ENCODE data around the gene LDAH.

Gene LDAH

GRCh38 chr2:20757405-20758090 is 65.4 kb downstream of the LDAH start:
- no peaks in the 10 kb centered on the region for H3K27me3 ChIP-seq (ENCODE audit: control insufficient read depth in 5 of 5, insufficient read depth in 4 of 5, low read length in 5 of 5)
- peaks cover 0 to 11% (median 6%) of the 10 kb centered on the region in 5 donors for H3K36me3 ChIP-seq (ENCODE audit: control insufficient read depth in 5 of 5, insufficient read depth in 5 of 5, low read length in 5 of 5)
- no peak overlapping the region for H3K27ac ChIP-seq (ENCODE audit: low read depth, low read length)
- H3K9ac ChIP-seq (ENCODE audit: low read length in 5 of 5): no peak overlapping the region
- no peak overlapping the region for H3K4me3 ChIP-seq (ENCODE audit: low read depth in 1 of 5, low read length in 5 of 5)
- H3K9me3 ChIP-seq (ENCODE audit: control insufficient read depth in 5 of 5, low read length in 5 of 5): peaks cover 0 to 7% (median 2%) of the 10 kb centered on the region in 5 donors
- peaks cover 0 to 8% (median 0%) of the 10 kb centered on the region in 5 donors for H3K4me1 ChIP-seq (ENCODE audit: control insufficient read depth in 5 of 5, insufficient read depth in 5 of 5, low read length in 5 of 5)

GRCh38 chr2:20755132-20755800 is 67.6 kb downstream of the LDAH start:
- peaks cover 0 to 8% (median 4%) of the 10 kb centered on the region in 5 donors for H3K9me3 ChIP-seq (ENCODE audit: control insufficient read depth in 5 of 5, low read length in 5 of 5)
- H3K27me3 ChIP-seq (ENCODE audit: control insufficient read depth in 5 of 5, insufficient read depth in 4 of 5, low read length in 5 of 5): no peaks in the 10 kb centered on the region
- H3K36me3 ChIP-seq (ENCODE audit: control insufficient read depth in 5 of 5, insufficient read depth in 5 of 5, low read length in 5 of 5): peaks cover 0 to 19% (median 5%) of the 10 kb centered on the region in 5 donors
- H3K4me1 ChIP-seq (ENCODE audit: control insufficient read depth in 5 of 5, insufficient read depth in 5 of 5, low read length in 5 of 5): peaks cover 0 to 8% (median 0%) of the 10 kb centered on the region in 5 donors
- H3K27ac ChIP-seq (ENCODE audit: low read depth, low read length): no peak overlapping the region
- H3K4me3 ChIP-seq (ENCODE audit: low read depth in 1 of 5, low read length in 5 of 5): no peak overlapping the region
- H3K9ac ChIP-seq (ENCODE audit: low read length in 5 of 5): no peak overlapping the region

GRCh38 chr2:20752293-20752692 is 70.6 kb downstream of the LDAH start:
- H3K9ac ChIP-seq (ENCODE audit: low read length in 5 of 5): no peak overlapping the region
- no peak overlapping the region for H3K27ac ChIP-seq (ENCODE audit: low read depth, low read length)
- H3K4me1 ChIP-seq (ENCODE audit: control insufficient read depth in 5 of 5, insufficient read depth in 5 of 5, low read length in 5 of 5): peaks cover 0 to 8% (median 0%) of the 10 kb centered on the region in 5 donors
- H3K27me3 ChIP-seq (ENCODE audit: control insufficient read depth in 5 of 5, insufficient read depth in 4 of 5, low read length in 5 of 5): no peaks in the 10 kb centered on the region
- peaks cover 0 to 11% (median 3%) of the 10 kb centered on the region in 5 donors for H3K36me3 ChIP-seq (ENCODE audit: control insufficient read depth in 5 of 5, insufficient read depth in 5 of 5, low read length in 5 of 5)
- H3K9me3 ChIP-seq (ENCODE audit: control insufficient read depth in 5 of 5, low read length in 5 of 5): peaks cover 0 to 8% (median 3%) of the 10 kb centered on the region in 5 donors
- no peak overlapping the region for H3K4me3 ChIP-seq (ENCODE audit: low read depth in 1 of 5, low read length in 5 of 5)

- H3K36me3 ChIP-seq (ENCODE audit: control insufficient read depth in 5 of 5, insufficient read depth in 5 of 5, low read length in 5 of 5): peaks cover 0 to 5% (median 0%) of the 10 kb centered on the region in 5 donors
- H3K4me3 ChIP-seq (ENCODE audit: low read depth in 1 of 5, low read length in 5 of 5): no peak overlapping the region
- no peaks in the 10 kb centered on the region for H3K27me3 ChIP-seq (ENCODE audit: control insufficient read depth in 5 of 5, insufficient read depth in 4 of 5, low read length in 5 of 5)
- peaks cover 0 to 2% (median 0%) of the 10 kb centered on the region in 5 donors for H3K9me3 ChIP-seq (ENCODE audit: control insufficient read depth in 5 of 5, low read length in 5 of 5)
- no peak overlapping the region for H3K27ac ChIP-seq (ENCODE audit: low read depth, low read length)
- H3K9ac ChIP-seq (ENCODE audit: low read length in 5 of 5): no peak overlapping the region
- no peaks in the 10 kb centered on the region for H3K4me1 ChIP-seq (ENCODE audit: control insufficient read depth in 5 of 5, insufficient read depth in 5 of 5, low read length in 5 of 5)
These were observed 75.6 kb downstream of the LDAH start for GRCh38 chr2:20747317-20747716.

- Histone ChIP-seq H3K27ac (ENCODE audit: low read depth, low read length) (no peak overlapping the region), H3K9me3 (ENCODE audit: control insufficient read depth in 5 of 5, low read length in 5 of 5) (no peaks in the 10 kb centered on the region), H3K9ac (ENCODE audit: low read length in 5 of 5) (no peak overlapping the region), H3K27me3 (ENCODE audit: control insufficient read depth in 5 of 5, insufficient read depth in 4 of 5, low read length in 5 of 5) (no peaks in the 10 kb centered on the region), H3K4me1 (ENCODE audit: control insufficient read depth in 5 of 5, insufficient read depth in 5 of 5, low read length in 5 of 5) (no peaks in the 10 kb centered on the region), H3K4me3 (ENCODE audit: low read depth in 1 of 5, low read length in 5 of 5) (no peak overlapping the region), H3K36me3 (ENCODE audit: control insufficient read depth in 5 of 5, insufficient read depth in 5 of 5, low read length in 5 of 5) (peaks cover 0 to 4% (median 0%) of the 10 kb centered on the region in 5 donors)
These were observed 76.9 kb downstream of the LDAH start for GRCh38 chr2:20745924-20746555.

GRCh38 chr2:20744366-20745335 is 78.2 kb downstream of the LDAH start:
- Histone ChIP-seq H3K4me3 (ENCODE audit: low read depth in 1 of 5, low read length in 5 of 5) (no peak overlapping the region), H3K4me1 (ENCODE audit: control insufficient read depth in 5 of 5, insufficient read depth in 5 of 5, low read length in 5 of 5) (no peaks in the 10 kb centered on the region), H3K9ac (ENCODE audit: low read length in 5 of 5) (no peak overlapping the region), H3K36me3 (ENCODE audit: control insufficient read depth in 5 of 5, insufficient read depth in 5 of 5, low read length in 5 of 5) (no peaks in the 10 kb centered on the region), H3K27ac (ENCODE audit: low read depth, low read length) (no peak overlapping the region), H3K27me3 (ENCODE audit: control insufficient read depth in 5 of 5, insufficient read depth in 4 of 5, low read length in 5 of 5) (no peaks in the 10 kb centered on the region), H3K9me3 (ENCODE audit: control insufficient read depth in 5 of 5, low read length in 5 of 5) (no peaks in the 10 kb centered on the region)

- Histone ChIP-seq H3K9me3 (ENCODE audit: control insufficient read depth in 5 of 5, low read length in 5 of 5) (no peaks in the 10 kb centered on the region), H3K27ac (ENCODE audit: low read depth, low read length) (no peak overlapping the region), H3K36me3 (ENCODE audit: control insufficient read depth in 5 of 5, insufficient read depth in 5 of 5, low read length in 5 of 5) (peaks cover 0 to 4% (median 0%) of the 10 kb centered on the region in 5 donors), H3K27me3 (ENCODE audit: control insufficient read depth in 5 of 5, insufficient read depth in 4 of 5, low read length in 5 of 5) (no peaks in the 10 kb centered on the region), H3K4me1 (ENCODE audit: control insufficient read depth in 5 of 5, insufficient read depth in 5 of 5, low read length in 5 of 5) (peaks cover 0 to 16% (median 8%) of the 10 kb centered on the region in 5 donors), H3K9ac (ENCODE audit: low read length in 5 of 5) (no peak overlapping the region), H3K4me3 (ENCODE audit: low read depth in 1 of 5, low read length in 5 of 5) (no peak overlapping the region)
These were observed 84.1 kb downstream of the LDAH start for GRCh38 chr2:20738772-20739171.

GRCh38 chr2:20737505-20737904 is 85.4 kb downstream of the LDAH start:
- H3K9ac ChIP-seq (ENCODE audit: low read length in 5 of 5): no peak overlapping the region
- peaks cover 0 to 16% (median 8%) of the 10 kb centered on the region in 5 donors for H3K4me1 ChIP-seq (ENCODE audit: control insufficient read depth in 5 of 5, insufficient read depth in 5 of 5, low read length in 5 of 5)
- H3K4me3 ChIP-seq (ENCODE audit: low read depth in 1 of 5, low read length in 5 of 5): no peak overlapping the region
- H3K27me3 ChIP-seq (ENCODE audit: control insufficient read depth in 5 of 5, insufficient read depth in 4 of 5, low read length in 5 of 5): no peaks in the 10 kb centered on the region
- H3K27ac ChIP-seq (ENCODE audit: low read depth, low read length): no peak overlapping the region
- peaks cover 0 to 4% (median 0%) of the 10 kb centered on the region in 5 donors for H3K36me3 ChIP-seq (ENCODE audit: control insufficient read depth in 5 of 5, insufficient read depth in 5 of 5, low read length in 5 of 5)
- no peaks in the 10 kb centered on the region for H3K9me3 ChIP-seq (ENCODE audit: control insufficient read depth in 5 of 5, low read length in 5 of 5)

GRCh38 chr2:20728114-20728758 is 94.7 kb downstream of the LDAH start:
- no peak overlapping the region for H3K4me3 ChIP-seq (ENCODE audit: low read depth in 1 of 5, low read length in 5 of 5)
- H3K9me3 ChIP-seq (ENCODE audit: control insufficient read depth in 5 of 5, low read length in 5 of 5): no peaks in the 10 kb centered on the region
- no peak overlapping the region for H3K9ac ChIP-seq (ENCODE audit: low read length in 5 of 5)
- no peaks in the 10 kb centered on the region for H3K27me3 ChIP-seq (ENCODE audit: control insufficient read depth in 5 of 5, insufficient read depth in 4 of 5, low read length in 5 of 5)
- H3K36me3 ChIP-seq (ENCODE audit: control insufficient read depth in 5 of 5, insufficient read depth in 5 of 5, low read length in 5 of 5): peaks cover 0 to 5% (median 0%) of the 10 kb centered on the region in 5 donors
- H3K27ac ChIP-seq (ENCODE audit: low read depth, low read length): no peak overlapping the region
- peaks cover 0 to 11% (median 10%) of the 10 kb centered on the region in 5 donors for H3K4me1 ChIP-seq (ENCODE audit: control insufficient read depth in 5 of 5, insufficient read depth in 5 of 5, low read length in 5 of 5)

Data from subcutaneous abdominal adipose tissue (tissue), 5 donors.